HCT116 (cell line): Measurements from ENCODE around the gene BBS7. TPM values are rescaled to one million over a fixed set of nuclear protein-coding genes. Genes with fewer than 3 reads are reported as not detected.

Experiments
- ATAC-seq: fragments of 200-7000 bp; cut with Tn5 transposase; 2 replicates; pipeline ENCODE4 v1.9.1; 2020; ENCODE audit warnings: mild to moderate bottlenecking, moderate library complexity
- BruUV-seq: library from RNA; stranded (reverse); fragments of 400-500 nt; replicated peaks from 2 replicates; lab custom pipeline; 2021; lab: Mats Ljungman, UMichigan
- CTCF ChIA-PET: fragments of 300-600 bp; sonication (Branson Sonifier 250); formaldehyde crosslinking; loops from one replicate; lab custom pipeline; 2021; ENCODE audit warnings: antibody characterized with exemption; lab: Charles Lee
- POLR2A ChIA-PET: fragments of 300-600, 350-600 bp; sonication (Branson Sonifier 250); formaldehyde crosslinking; loops from one replicate; lab custom pipeline; 2021; ENCODE audit warnings: antibody characterized with exemption; lab: Charles Lee
- RAD21 ChIA-PET, 2 experiments: fragments of 300-600 bp; sonication (Branson Sonifier 250); formaldehyde crosslinking; loops; one replicate each; lab custom pipeline; 2023; ENCODE audit warnings: low total read pairs in 2 of 2; ENCODE audit not compliant: uncharacterized antibody in 2 of 2, unreplicated experiment in 2 of 2, low non-redundant PET in 1 of 2; lab: Charles Lee
- DNase-seq: peaks from one replicate; pipeline ENCODE4 v3.0.0-alpha.2; 2010; ENCODE audit warnings: low read depth, low spot score
- H2AFZ ChIP-seq: fragments of 200-600 bp; shearing (Covaris generic), sonication (generic); 2 replicates; pipeline ENCODE4 v1.6.1; 2017; ENCODE audit warnings: low read depth, mixed run types, mixed read lengths, antibody characterized with exemption, low read length; ENCODE audit not compliant: poor library complexity, severe bottlenecking
- H3K27ac ChIP-seq: 2 replicates; pipeline ENCODE4 v1.5.1; 2012; ENCODE audit warnings: low read depth, low read length
- H3K27me3 ChIP-seq: fragments of 200-600 bp; sonication (generic); 2 replicates; pipeline ENCODE4 v1.6.1; 2016; ENCODE audit warnings: mixed run types, low read length, mixed read lengths; ENCODE audit not compliant: insufficient read depth
- H3K36me3 ChIP-seq, 2 experiments: fragments of 200-500 bp in 1 of 2; fragments of 200-600 bp in 1 of 2; sonication (Bioruptor generic) in 1 of 2; sonication (generic) in 1 of 2; 2 replicates each; pipeline versions ENCODE4 v1.5.1 to v1.6.1; 2014 to 2016; ENCODE audit warnings: low read length in 2 of 2, inconsistent platforms in 1 of 2, mixed read lengths in 1 of 2, mixed run types in 1 of 2; ENCODE audit not compliant: insufficient read depth in 2 of 2, control insufficient read depth in 1 of 2
- H3K4me1 ChIP-seq, 2 experiments: fragments of 200-600 bp in 1 of 2; sonication (generic) in 1 of 2; 2 replicates each; pipeline versions ENCODE4 v1.5.1 to v1.6.1; 2012 to 2017; ENCODE audit warnings: low read length in 2 of 2, inconsistent platforms in 1 of 2, mild to moderate bottlenecking in 1 of 2, mixed read lengths in 1 of 2, mixed run types in 1 of 2, moderate library complexity in 1 of 2; ENCODE audit not compliant: insufficient read depth in 2 of 2, control insufficient read depth in 1 of 2
- H3K4me2 ChIP-seq: fragments of 200-600 bp; sonication (generic); 2 replicates; pipeline ENCODE4 v1.6.1; 2017; ENCODE audit warnings: mixed run types, low read length, mixed read lengths
- H3K4me3 ChIP-seq, 2 experiments: fragments of 200-600 bp in 1 of 2; sonication (generic) in 1 of 2; replicated peaks in 1 of 2; 2 replicates each; pipeline ENCODE4 v1.5.1; 2011 to 2016; ENCODE audit warnings: low read length in 2 of 2, control low read depth in 1 of 2, low read depth in 1 of 2, mild to moderate bottlenecking in 1 of 2, mixed read lengths in 1 of 2, mixed run types in 1 of 2
- H3K79me2 ChIP-seq: fragments of 200-600 bp; sonication (generic); 2 replicates; pipeline ENCODE4 v1.6.1; 2017; ENCODE audit warnings: mild to moderate bottlenecking, mixed run types, low read length, moderate library complexity, mixed read lengths; ENCODE audit not compliant: insufficient read depth
- H3K9ac ChIP-seq: fragments of 200-600 bp; sonication (generic); 2 replicates; pipeline ENCODE4 v1.6.1; 2016; ENCODE audit warnings: low read length, mixed read lengths
- H3K9me2 ChIP-seq: fragments of 200-600 bp; sonication (generic), shearing (Covaris generic); 2 replicates; pipeline ENCODE4 v1.6.1; 2017; ENCODE audit warnings: mixed run types, mild to moderate bottlenecking, moderate library complexity; ENCODE audit not compliant: insufficient read depth
- H3K9me3 ChIP-seq, 2 experiments: fragments of 200-500 bp in 1 of 2; fragments of 200-600 bp in 1 of 2; sonication (Bioruptor generic) in 1 of 2; sonication (generic) in 1 of 2; 2 replicates each; pipeline ENCODE4 v1.6.1; 2014 to 2017; ENCODE audit warnings: low read length in 2 of 2, mixed read lengths in 2 of 2, inconsistent platforms in 1 of 2, low read depth in 1 of 2, mild to moderate bottlenecking in 1 of 2, mixed run types in 1 of 2, moderate library complexity in 1 of 2; ENCODE audit not compliant: control insufficient read depth in 1 of 2, insufficient read depth in 1 of 2
- H4K20me1 ChIP-seq: fragments of 200-600 bp; sonication (generic), shearing (Covaris generic); 2 replicates; pipeline ENCODE4 v1.6.1; 2017; ENCODE audit warnings: mixed run types, mild to moderate bottlenecking, moderate library complexity; ENCODE audit not compliant: insufficient read depth
- CBX3 ChIP-seq: IDR thresholded peaks from 2 replicates; pipeline ENCODE4 v1.6.1; 2012; ENCODE audit warnings: low read depth
- CEBPB ChIP-seq: IDR thresholded peaks from 2 replicates; pipeline ENCODE4 v1.6.1; 2012; ENCODE audit warnings: low read depth
- EGR1 ChIP-seq: IDR thresholded peaks from 2 replicates; pipeline ENCODE4 v1.6.1; 2012; ENCODE audit warnings: low read depth
- JUND ChIP-seq: IDR thresholded peaks from 2 replicates; pipeline ENCODE4 v1.6.1; 2012
- RAD21 ChIP-seq: IDR thresholded peaks from 2 replicates; pipeline ENCODE4 v1.6.1; 2012; ENCODE audit warnings: low read depth, mild to moderate bottlenecking
- SRF ChIP-seq: IDR thresholded peaks from 2 replicates; pipeline ENCODE4 v1.6.1; 2012; ENCODE audit warnings: low read depth
- ZBTB33 ChIP-seq: IDR thresholded peaks from 2 replicates; pipeline ENCODE4 v1.6.1; 2011; ENCODE audit warnings: mild to moderate bottlenecking, low read length, moderate library complexity; ENCODE audit not compliant: insufficient replicate concordance; ENCODE audit errors: extremely low read depth
- ZFX ChIP-seq: fragments of 450-650 bp; IDR thresholded peaks from 2 replicates; pipeline ENCODE4 v1.6.1; 2017
- ZNF274 ChIP-seq: fragments of 200-500 bp; sonication (Bioruptor generic); IDR thresholded peaks from 2 replicates; pipeline ENCODE4 v1.6.1; 2014; ENCODE audit warnings: mild to moderate bottlenecking, low read depth, low read length, inconsistent platforms
- intact Hi-C: fragments of 100-400 bp; cut with micrococcal nuclease; formaldehyde crosslinking; loops from 2 replicates; pipeline ENCODE4 v1.10.0; 2022
- total RNA-seq: library from RNA; stranded (reverse); gene quantifications from one replicate; pipeline ENCODE4 v1.2.1, GENCODE V29; 2021; ENCODE audit not compliant: unreplicated experiment

BBS7 gene
- total RNA-seq, 1 experiment from 2014 or later: 22.9 TPM

- Histone ChIP-seq H3K4me2 (no peak overlapping the region), H3K4me1 (no peaks in the 10 kb centered on the region), H3K9ac (no peak overlapping the region), H3K4me3 (no peak overlapping the region), H2AFZ (no peak overlapping the region), H4K20me1 (no peaks in the 10 kb centered on the region), H3K9me3 (no peaks in the 10 kb centered on the region), H3K27ac (no peak overlapping the region), H3K36me3 (peaks cover 0 to 14% of the 10 kb centered on the region in 2 experiments; a peak in 3 of 4 replicates), H3K27me3 (no peaks in the 10 kb centered on the region), H3K79me2 (no peaks in the 10 kb centered on the region), H3K9me2 (no peaks in the 10 kb centered on the region)
- ChIA-PET POLR2A (no interaction called here), RAD21 (no interaction called here), CTCF (no interaction called here)
- ATAC-seq: no peak
- intact Hi-C loops: no loop called here
- no peak for DNase-seq
- no TSS peak for BruUV-seq
- TF ChIP-seq CBX3 (no peak), SRF (no peak)
Measured at GRCh38 chr4:121838136-121838535, 32.1 kb downstream of the BBS7 start.

GRCh38 chr4:121829511-121829910 lies 40.8 kb downstream of the BBS7 start:
- peaks cover 0 to 3% of the 10 kb centered on the region in 2 experiments; a peak in 1 of 4 replicates for H3K36me3 ChIP-seq
- no peaks in the 10 kb centered on the region for H3K27me3 ChIP-seq
- TF ChIP-seq SRF: no peak
- TF ChIP-seq ZFX: no peak
- TF ChIP-seq ZBTB33: no peak
- TF ChIP-seq JUND: no peak
- TF ChIP-seq EGR1: no peak
- TF ChIP-seq RAD21: no peak
- TF ChIP-seq CEBPB: no peak
- no peak for TF ChIP-seq ZNF274
- H4K20me1 ChIP-seq: no peaks in the 10 kb centered on the region
- no peaks in the 10 kb centered on the region for H3K9me3 ChIP-seq
- no TSS peak for BruUV-seq
- no peak overlapping the region for H2AFZ ChIP-seq
- intact Hi-C loops: no loop called here
- no peaks in the 10 kb centered on the region for H3K4me1 ChIP-seq
- no peak overlapping the region for H3K4me2 ChIP-seq
- no peaks in the 10 kb centered on the region for H3K9me2 ChIP-seq
- ATAC-seq: no peak
- no peak overlapping the region for H3K27ac ChIP-seq
- ChIA-PET POLR2A (no interaction called here), CTCF (no interaction called here), RAD21 (no interaction called here)
- H3K9ac ChIP-seq: no peak overlapping the region
- H3K4me3 ChIP-seq: no peak overlapping the region
- DNase-seq: no peak
- no peaks in the 10 kb centered on the region for H3K79me2 ChIP-seq
